Subcutaneous adipose tissue (tissue), 4 donors: ENCODE results near the gene JSRP1. TPM values are rescaled to one million over a fixed set of nuclear protein-coding genes. Genes with fewer than 3 reads are reported as not detected.

Experiments used
- total RNA-seq, 4 donors: library from RNA; depleted of rRNA; stranded (reverse); fragments of >200 nt; gene quantifications; one replicate each; pipeline ENCODE4 v1.1.0, GENCODE V29; 2016
- TF ChIP-seq, protein P1 (sequence below): fragments of 450-650 bp; IDR thresholded peaks from one replicate; pipeline ENCODE4 v1.5.1; 2016; ENCODE audit warnings: low read depth, mild to moderate bottlenecking, control low read depth, antibody characterized with exemption, moderate library complexity

Gene JSRP1
- total RNA-seq, 4 donors from 2014 or later = not detected

DNA sequence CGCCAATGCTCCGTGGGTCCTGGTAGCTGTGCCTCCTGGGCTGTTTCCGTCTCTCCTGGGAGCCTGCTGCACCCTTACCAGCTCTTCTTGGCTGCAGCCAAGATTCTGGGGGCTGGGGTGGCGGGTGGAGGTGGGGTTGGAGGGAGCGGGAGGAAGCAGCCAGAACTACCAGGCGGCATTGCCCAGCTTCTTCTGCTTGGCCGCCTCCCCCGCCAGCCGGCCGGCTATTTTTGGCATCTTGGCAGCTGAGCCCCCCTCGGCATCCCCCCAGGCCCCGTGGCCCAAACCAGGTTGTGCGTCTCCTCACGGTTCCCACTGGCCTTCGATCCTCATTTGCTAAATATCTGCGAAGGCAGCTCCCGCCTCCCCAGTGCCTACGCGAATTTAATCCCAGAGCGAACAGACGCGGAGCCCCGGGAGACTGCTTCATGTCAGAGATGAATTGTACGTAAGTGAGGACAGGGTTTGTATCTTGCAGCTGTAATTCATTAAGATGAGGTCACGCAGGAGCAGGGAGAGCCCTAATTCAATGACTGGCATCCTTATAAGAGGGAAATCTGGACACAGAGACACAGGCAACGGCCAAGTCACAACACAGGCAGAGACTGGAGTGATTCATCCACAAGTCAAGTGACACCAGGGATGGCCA is 38.6 kb upstream of the JSRP1 start:
- TF ChIP-seq, protein P1, sequence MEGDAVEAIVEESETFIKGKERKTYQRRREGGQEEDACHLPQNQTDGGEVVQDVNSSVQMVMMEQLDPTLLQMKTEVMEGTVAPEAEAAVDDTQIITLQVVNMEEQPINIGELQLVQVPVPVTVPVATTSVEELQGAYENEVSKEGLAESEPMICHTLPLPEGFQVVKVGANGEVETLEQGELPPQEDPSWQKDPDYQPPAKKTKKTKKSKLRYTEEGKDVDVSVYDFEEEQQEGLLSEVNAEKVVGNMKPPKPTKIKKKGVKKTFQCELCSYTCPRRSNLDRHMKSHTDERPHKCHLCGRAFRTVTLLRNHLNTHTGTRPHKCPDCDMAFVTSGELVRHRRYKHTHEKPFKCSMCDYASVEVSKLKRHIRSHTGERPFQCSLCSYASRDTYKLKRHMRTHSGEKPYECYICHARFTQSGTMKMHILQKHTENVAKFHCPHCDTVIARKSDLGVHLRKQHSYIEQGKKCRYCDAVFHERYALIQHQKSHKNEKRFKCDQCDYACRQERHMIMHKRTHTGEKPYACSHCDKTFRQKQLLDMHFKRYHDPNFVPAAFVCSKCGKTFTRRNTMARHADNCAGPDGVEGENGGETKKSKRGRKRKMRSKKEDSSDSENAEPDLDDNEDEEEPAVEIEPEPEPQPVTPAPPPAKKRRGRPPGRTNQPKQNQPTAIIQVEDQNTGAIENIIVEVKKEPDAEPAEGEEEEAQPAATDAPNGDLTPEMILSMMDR = no peak

DNA sequence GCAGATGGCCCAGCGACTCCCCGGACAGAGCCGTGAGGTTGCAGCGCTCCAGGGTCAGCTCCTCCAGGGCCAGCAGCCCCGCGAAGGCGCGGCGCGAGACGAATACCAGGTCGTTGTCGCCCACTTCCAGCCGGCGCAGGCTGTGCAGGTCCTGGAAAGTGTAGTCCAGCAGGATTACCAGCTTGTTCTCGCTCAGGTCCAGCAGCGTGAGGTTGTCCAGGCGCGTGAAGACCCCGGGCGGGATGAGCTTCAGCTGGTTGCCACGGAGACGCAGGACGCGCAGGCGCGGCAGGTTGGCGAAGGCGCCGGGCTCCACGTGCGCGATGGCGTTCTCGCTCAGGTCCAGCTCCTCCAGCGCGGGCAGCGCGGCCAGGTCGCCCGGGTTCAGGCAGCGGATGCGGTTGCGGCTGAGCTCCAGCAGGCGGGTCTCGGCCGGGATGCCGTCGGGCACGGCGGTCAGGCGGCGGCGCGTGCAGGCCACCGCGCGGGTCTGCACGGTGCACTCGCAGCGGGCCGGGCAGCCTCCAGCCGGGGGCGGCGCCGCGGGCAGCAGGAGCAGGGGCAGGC is 35.1 kb upstream of the JSRP1 start:
- TF ChIP-seq, protein P1 = no peak

DNA sequence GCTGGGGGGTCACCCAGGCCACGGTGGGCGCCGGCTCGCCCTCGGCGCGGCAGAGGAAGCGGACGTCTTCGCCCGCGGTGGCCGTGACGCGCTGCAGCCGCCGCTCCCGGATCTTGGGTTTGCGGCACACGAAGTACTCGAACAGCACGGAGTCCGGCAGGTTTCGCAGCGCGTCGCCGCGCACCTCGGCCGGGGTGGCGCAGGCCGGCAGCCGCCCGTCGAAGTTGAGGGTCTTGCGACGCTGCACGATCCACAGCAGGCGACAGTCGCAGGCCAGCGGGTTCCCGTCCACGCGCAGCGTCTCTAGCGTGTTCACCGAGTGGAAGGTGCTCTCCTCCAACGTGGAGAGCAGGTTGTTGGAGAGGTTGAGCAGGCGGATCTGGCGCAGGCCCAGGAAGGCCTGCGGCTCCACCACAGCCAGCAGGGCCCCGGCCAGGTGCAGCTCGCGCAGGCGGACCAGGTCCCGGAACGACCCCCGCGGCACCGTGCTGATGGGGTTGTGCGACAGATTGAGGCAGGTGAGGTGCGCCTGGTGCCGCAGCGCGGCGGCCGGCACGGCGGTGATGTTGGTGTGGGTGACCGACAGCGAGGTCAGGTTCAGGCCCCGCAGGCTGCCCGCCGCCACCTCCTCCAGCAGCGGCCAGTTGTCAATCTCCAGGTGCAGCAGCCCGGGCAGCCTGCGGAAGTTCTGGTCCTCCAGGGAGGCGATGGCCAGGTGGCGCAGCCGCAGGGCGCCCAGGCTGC is 34.4 kb upstream of the JSRP1 start:
- TF ChIP-seq, protein P1 = no peak

DNA sequence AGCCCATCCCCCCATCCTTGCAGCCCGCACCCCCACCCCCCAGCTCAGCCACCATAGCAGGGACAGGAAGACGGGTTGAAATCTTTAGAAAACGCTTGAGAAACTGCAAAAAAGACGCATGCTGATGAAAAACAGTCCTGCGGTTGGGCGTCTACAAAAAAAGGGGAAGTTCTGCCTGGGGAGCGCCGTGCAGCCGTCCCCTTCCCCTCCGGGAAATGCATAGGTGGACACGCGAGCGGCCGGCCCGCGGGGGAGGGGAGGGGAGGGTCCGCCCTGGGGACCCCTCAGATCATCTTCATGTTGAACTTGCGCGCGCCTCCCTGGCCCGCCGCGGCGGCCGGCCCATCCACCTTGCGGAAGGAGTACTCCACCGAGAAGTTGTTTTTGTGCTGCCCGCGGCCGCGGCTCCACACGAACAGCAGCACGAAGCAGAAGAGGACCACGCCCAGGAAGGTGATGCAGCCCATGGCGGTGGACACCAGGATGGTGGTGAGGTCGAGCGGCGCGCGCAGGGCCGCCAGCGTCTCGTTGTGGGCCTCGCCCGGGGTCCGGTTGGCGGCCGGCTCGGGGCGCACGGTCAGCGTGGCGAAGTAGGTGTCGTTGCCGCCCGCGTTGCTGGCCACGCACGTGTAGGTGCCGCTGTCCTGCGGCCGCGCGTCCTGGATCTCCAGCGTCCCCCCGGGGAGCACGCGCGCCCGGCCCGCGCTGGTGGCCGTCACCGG is 33.7 kb upstream of the JSRP1 start:
- TF ChIP-seq, protein P1 = no peak

DNA sequence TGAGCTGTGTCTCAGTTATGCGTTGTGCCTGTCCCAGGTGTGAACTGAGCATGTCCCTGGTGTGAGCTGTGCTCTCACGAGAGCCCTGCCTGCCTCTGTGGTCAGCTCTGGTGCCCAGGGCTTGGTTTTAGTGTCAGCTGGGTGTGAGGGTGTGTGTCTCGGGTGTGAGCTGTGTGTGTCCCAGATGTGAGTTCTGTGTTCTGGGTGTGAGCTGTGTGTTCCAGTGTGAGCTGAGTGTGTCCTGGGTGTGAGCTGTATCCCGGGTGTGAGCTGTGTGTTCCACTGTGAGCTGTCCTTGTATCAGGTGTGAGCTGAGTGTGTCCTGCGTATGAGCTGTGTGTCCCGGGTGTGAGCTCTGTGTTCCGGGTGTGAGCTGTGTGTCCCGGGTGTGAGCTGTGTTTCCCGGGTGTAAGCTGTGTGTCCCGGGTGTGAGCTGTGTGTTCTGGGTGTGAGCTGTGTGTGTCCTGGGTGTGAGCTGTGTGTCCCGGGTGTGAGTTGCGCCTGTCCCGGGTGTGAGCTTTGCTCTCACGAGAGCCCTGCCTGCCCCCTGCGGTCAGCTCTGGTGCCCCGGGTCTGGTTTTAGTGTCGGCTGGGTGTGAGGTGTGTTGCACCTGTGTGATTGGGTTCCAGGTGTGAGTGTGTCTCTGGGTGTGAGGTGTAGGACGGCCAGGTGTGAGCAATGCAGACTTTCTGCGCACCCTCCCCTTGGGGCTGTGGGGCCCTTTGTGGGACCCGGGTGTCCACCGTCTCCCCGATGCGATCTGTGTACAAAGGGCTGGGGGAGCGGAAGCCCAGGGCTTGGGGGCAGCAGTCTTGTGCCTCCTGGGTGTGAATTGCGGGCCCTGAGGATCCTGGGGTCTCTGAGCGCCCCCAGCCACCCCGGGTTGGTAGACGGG is 32.8 kb upstream of the JSRP1 start:
- TF ChIP-seq, protein P1 = no peak

DNA sequence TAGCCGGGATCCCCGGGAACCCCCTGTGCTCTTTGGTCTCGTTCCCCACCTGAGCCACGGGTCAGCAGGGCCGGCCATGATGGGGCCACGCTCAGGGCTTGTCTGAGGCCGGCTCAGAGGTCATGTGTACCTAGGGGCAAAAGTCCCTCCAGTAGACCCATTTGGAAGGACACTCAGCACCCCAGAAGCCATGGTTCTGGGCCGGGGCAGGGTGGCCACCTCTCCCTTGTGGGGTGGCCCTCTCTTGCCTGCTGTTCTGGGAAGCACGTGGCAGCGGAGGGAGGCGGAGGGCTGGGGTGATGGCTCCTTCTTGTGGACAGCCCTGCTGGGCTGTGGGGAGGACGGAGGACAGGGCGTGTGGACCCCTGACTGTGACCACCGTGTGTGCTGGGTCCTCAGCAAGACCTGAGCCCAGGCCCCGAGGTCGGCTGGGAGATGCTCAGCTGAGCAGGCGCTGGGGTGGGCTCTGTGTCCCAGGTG is 32.2 kb upstream of the JSRP1 start:
- TF ChIP-seq, protein P1 = no peak
